Measurements from ENCODE around the gene CNOT10.

The CNOT10 gene

GRCh38 chr3:32706348-32707025 lies 21.5 kb downstream of the CNOT10 start:
- TF ChIP-seq, protein P1, sequence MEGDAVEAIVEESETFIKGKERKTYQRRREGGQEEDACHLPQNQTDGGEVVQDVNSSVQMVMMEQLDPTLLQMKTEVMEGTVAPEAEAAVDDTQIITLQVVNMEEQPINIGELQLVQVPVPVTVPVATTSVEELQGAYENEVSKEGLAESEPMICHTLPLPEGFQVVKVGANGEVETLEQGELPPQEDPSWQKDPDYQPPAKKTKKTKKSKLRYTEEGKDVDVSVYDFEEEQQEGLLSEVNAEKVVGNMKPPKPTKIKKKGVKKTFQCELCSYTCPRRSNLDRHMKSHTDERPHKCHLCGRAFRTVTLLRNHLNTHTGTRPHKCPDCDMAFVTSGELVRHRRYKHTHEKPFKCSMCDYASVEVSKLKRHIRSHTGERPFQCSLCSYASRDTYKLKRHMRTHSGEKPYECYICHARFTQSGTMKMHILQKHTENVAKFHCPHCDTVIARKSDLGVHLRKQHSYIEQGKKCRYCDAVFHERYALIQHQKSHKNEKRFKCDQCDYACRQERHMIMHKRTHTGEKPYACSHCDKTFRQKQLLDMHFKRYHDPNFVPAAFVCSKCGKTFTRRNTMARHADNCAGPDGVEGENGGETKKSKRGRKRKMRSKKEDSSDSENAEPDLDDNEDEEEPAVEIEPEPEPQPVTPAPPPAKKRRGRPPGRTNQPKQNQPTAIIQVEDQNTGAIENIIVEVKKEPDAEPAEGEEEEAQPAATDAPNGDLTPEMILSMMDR (IDR thresholded peaks at IDR 0.05; ENCODE audit: low read depth, low read length, missing control alignments) = no peak
- DNase-seq (ENCODE audit: extremely low read depth, low read depth) = no peak

GRCh38 chr3:32707026-32707370 lies 22.0 kb downstream of the CNOT10 start:
- no peak overlapping the region for H3K4me3 ChIP-seq (replicated peaks; ENCODE audit: low read depth, low read length)
- TF ChIP-seq, protein P1 (IDR thresholded peaks at IDR 0.05; ENCODE audit: low read depth, low read length, missing control alignments) = no peak
- DNase-seq (ENCODE audit: extremely low read depth, low read depth) = no peak

More at GRCh38 chr3:32706348-32707025, 21.5 kb downstream of the CNOT10 start:
- H3K4me3 ChIP-seq (replicated peaks; ENCODE audit: low read depth, low read length) = no peak overlapping the region

GRCh38 chr3:32708672-32709283 lies 23.8 kb downstream of the CNOT10 start:
- H3K4me3 ChIP-seq (replicated peaks; ENCODE audit: low read depth, low read length) = no peak overlapping the region
- DNase-seq (ENCODE audit: extremely low read depth, low read depth) = no peak
- TF ChIP-seq, protein P1 (IDR thresholded peaks at IDR 0.05; ENCODE audit: low read depth, low read length, missing control alignments) = no peak

GRCh38 chr3:32709346-32709745 lies 24.4 kb downstream of the CNOT10 start:
- TF ChIP-seq, protein P1 (IDR thresholded peaks at IDR 0.05; ENCODE audit: low read depth, low read length, missing control alignments) = no peak
- no peak overlapping the region for H3K4me3 ChIP-seq (replicated peaks; ENCODE audit: low read depth, low read length)
- DNase-seq (ENCODE audit: extremely low read depth, low read depth) = no peak

DNA sequence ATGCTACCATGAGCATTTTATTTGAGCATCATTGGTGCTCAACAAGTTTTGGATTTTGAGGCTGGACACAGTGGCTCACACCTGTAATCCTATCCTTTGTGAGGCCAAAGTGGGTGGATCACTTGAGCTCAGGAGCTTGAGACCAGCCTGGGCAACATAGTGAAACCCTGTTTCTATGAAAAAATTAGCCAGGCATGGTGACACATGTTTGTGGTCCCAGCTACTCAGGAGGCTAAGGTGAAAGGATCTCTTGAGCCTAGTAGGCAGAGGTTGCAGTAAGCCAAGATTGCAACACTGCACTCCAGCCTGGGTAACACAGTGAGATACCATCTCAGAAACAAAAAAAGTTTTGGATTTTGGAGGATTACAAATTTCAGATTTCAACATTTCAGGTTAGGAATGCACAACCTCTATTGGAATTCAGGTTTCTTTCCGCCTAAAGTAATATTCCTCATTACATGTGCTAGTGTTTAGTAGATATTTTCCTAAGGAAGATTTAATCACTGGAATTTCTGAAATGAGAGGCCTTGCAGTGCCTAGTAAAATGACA lies 27.6 kb downstream of the CNOT10 start:
- no peak for DNase-seq (ENCODE audit: extremely low read depth, low read depth)
- TF ChIP-seq, protein P1 (IDR thresholded peaks at IDR 0.05; ENCODE audit: low read depth, low read length, missing control alignments) = no peak
- H3K4me3 ChIP-seq (replicated peaks; ENCODE audit: low read depth, low read length) = no peak overlapping the region

DNA sequence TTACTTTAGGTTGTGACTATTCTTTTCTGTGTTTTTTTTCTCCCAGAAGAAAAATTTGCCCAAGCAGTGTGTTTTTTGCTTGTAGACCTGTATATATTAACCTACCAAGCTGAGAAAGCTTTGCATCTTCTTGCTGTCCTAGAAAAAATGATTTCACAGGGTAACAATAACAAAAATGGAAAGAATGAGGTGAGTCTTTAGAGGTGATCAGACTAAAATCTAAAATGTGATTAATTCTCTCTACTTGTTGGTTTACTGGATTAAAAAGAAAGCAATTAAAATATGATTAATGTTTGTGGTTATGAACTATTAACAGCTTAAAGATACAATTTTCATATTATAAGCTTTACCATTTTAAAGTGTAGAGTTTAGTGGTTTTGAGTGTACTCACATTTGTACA lies 28.2 kb downstream of the CNOT10 start:
- TF ChIP-seq, protein P1 (IDR thresholded peaks at IDR 0.05; ENCODE audit: low read depth, low read length, missing control alignments) = no peak
- DNase-seq (ENCODE audit: extremely low read depth, low read depth) = no peak
- no peak overlapping the region for H3K4me3 ChIP-seq (replicated peaks; ENCODE audit: low read depth, low read length)
